Hepatocyte (in vitro differentiated cells): Measurements from ENCODE around the gene KCTD7.

Experiments used
- EZH2 ChIP-seq: fragments of 200-600 bp; sonication (generic); IDR thresholded peaks from 2 replicates; pipeline ENCODE4 v1.6.1; 2016; ENCODE audit warnings: antibody characterized with exemption, mild to moderate bottlenecking, borderline replicate concordance
- EZH2phosphoT487 ChIP-seq: fragments of 200-600 bp; sonication (generic); IDR thresholded peaks from one replicate; pipeline ENCODE4 v1.6.1; 2018; ENCODE audit warnings: antibody characterized with exemption, mild to moderate bottlenecking, low read depth, moderate library complexity; ENCODE audit not compliant: unreplicated experiment, severe bottlenecking
- TF ChIP-seq, protein P1 (sequence below): fragments of 200-600 bp; sonication (generic); IDR thresholded peaks from 2 replicates; pipeline ENCODE4 v1.5.1; 2016; ENCODE audit warnings: antibody characterized with exemption, mild to moderate bottlenecking; ENCODE audit not compliant: poor library complexity

DNA sequence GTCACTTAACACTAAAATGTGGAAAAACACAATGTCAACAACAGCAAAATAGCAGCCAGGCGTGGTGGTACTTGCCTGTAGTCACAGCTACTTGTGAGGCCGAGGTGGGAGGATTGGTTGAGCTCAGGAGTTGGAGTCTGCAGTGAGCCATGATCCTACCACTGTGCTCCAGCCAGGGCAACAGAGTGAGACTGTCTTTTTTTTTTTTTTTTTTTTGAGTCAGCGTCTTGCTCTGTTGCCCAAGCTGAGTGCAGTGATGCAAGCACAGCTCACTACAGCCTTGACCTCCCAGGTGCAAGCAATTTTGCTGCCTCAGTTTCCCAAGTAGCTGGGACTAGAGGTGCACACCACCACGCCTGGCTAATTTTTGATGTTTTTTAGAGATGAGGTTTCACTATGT lies 6.1 kb downstream of the KCTD7 start:
- TF ChIP-seq, protein P1, sequence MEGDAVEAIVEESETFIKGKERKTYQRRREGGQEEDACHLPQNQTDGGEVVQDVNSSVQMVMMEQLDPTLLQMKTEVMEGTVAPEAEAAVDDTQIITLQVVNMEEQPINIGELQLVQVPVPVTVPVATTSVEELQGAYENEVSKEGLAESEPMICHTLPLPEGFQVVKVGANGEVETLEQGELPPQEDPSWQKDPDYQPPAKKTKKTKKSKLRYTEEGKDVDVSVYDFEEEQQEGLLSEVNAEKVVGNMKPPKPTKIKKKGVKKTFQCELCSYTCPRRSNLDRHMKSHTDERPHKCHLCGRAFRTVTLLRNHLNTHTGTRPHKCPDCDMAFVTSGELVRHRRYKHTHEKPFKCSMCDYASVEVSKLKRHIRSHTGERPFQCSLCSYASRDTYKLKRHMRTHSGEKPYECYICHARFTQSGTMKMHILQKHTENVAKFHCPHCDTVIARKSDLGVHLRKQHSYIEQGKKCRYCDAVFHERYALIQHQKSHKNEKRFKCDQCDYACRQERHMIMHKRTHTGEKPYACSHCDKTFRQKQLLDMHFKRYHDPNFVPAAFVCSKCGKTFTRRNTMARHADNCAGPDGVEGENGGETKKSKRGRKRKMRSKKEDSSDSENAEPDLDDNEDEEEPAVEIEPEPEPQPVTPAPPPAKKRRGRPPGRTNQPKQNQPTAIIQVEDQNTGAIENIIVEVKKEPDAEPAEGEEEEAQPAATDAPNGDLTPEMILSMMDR: no peak
- TF ChIP-seq EZH2phosphoT487 (no peak), EZH2 (no peak)
